Ishikawa (cell line): ENCODE data around the gene ARRDC5.

Source experiments
- EP300 ChIP-seq: IDR thresholded peaks from 2 replicates; pipeline ENCODE4 v1.6.1; 2012; ENCODE audit warnings: borderline replicate concordance
- MAX ChIP-seq: IDR thresholded peaks from 2 replicates; pipeline ENCODE4 v1.6.1; 2012
- NFIC ChIP-seq: IDR thresholded peaks from 2 replicates; pipeline ENCODE4 v1.6.1; 2012
- REST ChIP-seq: IDR thresholded peaks from 2 replicates; pipeline ENCODE4 v1.6.1; 2012; ENCODE audit warnings: low read depth, mild to moderate bottlenecking
- TAF1 ChIP-seq: IDR thresholded peaks from 2 replicates; pipeline ENCODE4 v1.6.1; 2012; ENCODE audit warnings: low read depth, mild to moderate bottlenecking
- TF ChIP-seq, protein P1 (sequence below): IDR thresholded peaks from 2 replicates; pipeline ENCODE4 v1.6.1; 2012

- TF ChIP-seq REST (no peak), TAF1 (no peak), EP300 (no peak), MAX (no peak), NFIC (no peak)
- TF ChIP-seq, protein P1, sequence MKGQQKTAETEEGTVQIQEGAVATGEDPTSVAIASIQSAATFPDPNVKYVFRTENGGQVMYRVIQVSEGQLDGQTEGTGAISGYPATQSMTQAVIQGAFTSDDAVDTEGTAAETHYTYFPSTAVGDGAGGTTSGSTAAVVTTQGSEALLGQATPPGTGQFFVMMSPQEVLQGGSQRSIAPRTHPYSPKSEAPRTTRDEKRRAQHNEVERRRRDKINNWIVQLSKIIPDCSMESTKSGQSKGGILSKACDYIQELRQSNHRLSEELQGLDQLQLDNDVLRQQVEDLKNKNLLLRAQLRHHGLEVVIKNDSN: no peak
These were observed 23.7 kb downstream of the ARRDC5 start for GRCh38 chr19:4879041-4879440.
